Muscle layer of colon (tissue), 2 donors: Measurements from ENCODE around the gene PDE8B.

Experiments used
- H3K27ac ChIP-seq: one replicate; pipeline ENCODE4 v1.7.0; 2013; ENCODE audit warnings: low read depth, mild to moderate bottlenecking, low read length, moderate library complexity
- H3K27me3 ChIP-seq, 2 donors: one replicate each; pipeline ENCODE4 v1.7.0; 2013; ENCODE audit warnings: low read length in 2 of 2, mild to moderate bottlenecking in 2 of 2; ENCODE audit not compliant: insufficient read depth in 2 of 2, control insufficient read depth in 1 of 2
- H3K36me3 ChIP-seq: one replicate; pipeline ENCODE4 v1.7.0; 2013; ENCODE audit warnings: mild to moderate bottlenecking, low read length; ENCODE audit not compliant: insufficient read depth
- H3K4me1 ChIP-seq: one replicate; pipeline ENCODE4 v1.7.0; 2013; ENCODE audit warnings: mild to moderate bottlenecking, low read length; ENCODE audit not compliant: insufficient read depth
- H3K4me3 ChIP-seq, 2 donors: one replicate each; pipeline ENCODE4 v1.7.0; 2013; ENCODE audit warnings: low read length in 2 of 2, low read depth in 1 of 2, mild to moderate bottlenecking in 1 of 2, moderate library complexity in 1 of 2
- H3K9ac ChIP-seq: one replicate; pipeline ENCODE4 v1.7.0; 2013; ENCODE audit warnings: low read length
- H3K9me3 ChIP-seq: one replicate; pipeline ENCODE4 v1.7.0; 2013; ENCODE audit warnings: mild to moderate bottlenecking, low read length
- donor health status: abdominal sarcoma.
- donor health status: Adenocarcinoma of cecum.

PDE8B gene

DNA sequence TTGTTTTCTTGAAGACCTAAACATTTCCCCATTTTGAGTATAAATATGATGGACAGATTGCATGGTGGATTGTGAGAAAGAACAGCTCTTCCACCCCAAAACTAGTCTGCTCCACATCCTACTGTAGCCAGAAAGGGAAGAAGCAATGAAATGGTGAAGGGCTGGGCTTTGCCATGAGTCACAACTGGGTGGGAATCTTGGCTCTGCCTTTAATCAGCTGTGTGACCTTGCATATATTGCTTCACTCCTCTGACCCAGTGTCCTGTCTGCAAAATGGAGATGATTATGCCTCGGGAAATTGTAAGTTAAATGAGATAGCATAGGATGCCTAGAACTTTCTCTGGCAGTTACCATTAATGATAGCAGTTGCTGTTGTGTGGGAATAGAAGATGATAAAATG lies 101.9 kb downstream of the PDE8B start:
- H3K9me3 ChIP-seq, result no peaks in the 10 kb centered on the region
- no peak overlapping the region for H3K27ac ChIP-seq
- H3K27me3 ChIP-seq, result no peaks in the 10 kb centered on the region
- no peaks in the 10 kb centered on the region for H3K36me3 ChIP-seq
- H3K9ac ChIP-seq, result no peak overlapping the region
- no peak overlapping the region for H3K4me3 ChIP-seq
- peaks cover 10% of the 10 kb centered on the region for H3K4me1 ChIP-seq

DNA sequence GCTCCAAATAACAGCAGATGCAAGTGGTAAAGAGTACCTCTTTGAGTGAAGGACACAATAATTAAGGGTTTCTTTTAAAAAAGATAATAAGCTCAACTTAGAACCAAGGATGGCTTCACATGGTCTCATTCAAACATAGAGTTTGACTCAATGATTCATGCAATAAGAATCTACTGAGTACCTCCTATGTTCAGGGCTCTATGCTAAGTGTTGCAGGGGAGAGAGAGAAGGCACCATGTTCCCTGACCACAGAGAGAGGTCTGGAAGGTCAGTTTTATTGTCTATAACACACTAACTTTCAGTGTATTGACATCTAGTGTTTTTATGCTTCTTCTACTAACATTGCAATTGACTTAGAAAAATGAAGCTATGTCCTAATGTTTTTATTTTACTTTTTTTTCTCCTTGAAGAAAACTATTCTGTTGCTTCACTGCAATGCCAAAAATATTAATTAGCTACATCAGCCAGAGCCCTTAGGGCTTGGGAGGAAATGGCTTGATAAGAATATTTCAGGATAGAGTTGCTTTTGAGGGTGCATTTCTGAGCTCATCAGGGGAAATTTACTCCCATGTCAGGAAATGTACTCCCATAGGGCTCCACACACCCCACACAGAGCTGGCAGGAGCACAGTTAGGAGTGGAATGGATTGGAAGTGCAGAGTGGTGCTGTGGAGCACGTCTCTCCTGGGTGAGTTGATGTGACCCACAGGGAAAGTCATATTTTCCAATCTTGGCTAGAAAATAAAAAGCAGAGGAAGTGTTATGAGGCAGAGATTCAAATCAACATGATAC lies 106.6 kb downstream of the PDE8B start:
- H3K9ac ChIP-seq, result no peak overlapping the region
- no peak overlapping the region for H3K4me3 ChIP-seq
- H3K36me3 ChIP-seq, result no peaks in the 10 kb centered on the region
- no peaks in the 10 kb centered on the region for H3K27me3 ChIP-seq
- no peak overlapping the region for H3K27ac ChIP-seq
- no peaks in the 10 kb centered on the region for H3K4me1 ChIP-seq
- H3K9me3 ChIP-seq, result no peaks in the 10 kb centered on the region

DNA sequence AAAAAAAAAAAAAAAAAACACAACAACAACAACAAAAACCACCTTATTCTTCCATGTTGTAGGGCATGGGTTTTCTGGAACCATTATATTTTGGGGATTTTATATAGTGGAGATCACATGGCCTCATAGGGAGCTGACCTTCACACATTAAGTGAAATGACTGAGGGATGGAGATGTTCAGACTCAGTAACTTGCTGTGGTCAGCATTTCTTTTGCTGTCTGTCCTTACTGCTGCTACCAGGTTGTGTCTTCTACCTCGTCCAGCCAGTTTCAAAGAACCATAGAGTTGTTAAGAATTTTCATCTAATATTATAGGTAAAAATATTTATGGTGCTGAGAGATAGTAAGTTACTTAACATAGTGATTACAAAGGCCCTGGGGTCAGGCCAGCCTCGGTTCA lies 107.6 kb downstream of the PDE8B start:
- Histone ChIP-seq H3K27me3 (no peaks in the 10 kb centered on the region), H3K36me3 (no peaks in the 10 kb centered on the region), H3K9ac (no peak overlapping the region), H3K9me3 (no peaks in the 10 kb centered on the region), H3K4me1 (no peaks in the 10 kb centered on the region), H3K27ac (no peak overlapping the region), H3K4me3 (no peak overlapping the region)

DNA sequence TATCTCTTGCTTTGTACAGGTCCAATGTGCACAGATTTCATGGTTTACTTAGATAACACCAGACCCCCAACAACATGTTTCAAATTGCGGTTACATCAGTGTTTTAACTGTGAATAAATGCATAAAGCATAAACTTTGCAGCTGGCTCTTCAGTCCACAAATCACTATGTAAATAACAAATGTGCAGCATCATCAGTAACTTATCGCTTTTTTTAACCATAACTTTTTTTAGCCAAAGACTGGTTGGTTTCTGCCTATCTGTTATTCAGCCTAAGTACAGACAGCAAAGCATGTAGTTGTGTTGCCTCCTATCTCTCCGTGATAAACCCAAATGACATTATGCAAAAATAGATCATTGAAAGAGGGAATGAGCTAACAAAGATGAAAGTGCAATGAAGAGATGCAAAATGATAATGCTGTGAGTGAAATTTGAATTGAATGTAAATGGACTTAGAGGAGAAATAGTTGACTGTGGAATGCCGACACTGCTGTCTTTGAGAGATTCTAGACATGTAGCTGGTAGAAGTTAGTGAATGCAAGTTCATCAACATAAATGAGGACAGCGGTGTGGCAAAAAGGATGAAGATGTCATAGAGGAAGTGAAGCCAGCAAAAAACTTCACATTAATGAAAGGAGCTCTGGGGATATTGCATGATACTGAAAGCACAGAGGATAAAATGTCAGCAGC lies 108.8 kb downstream of the PDE8B start:
- no peaks in the 10 kb centered on the region for H3K27me3 ChIP-seq
- H3K9me3 ChIP-seq, result no peaks in the 10 kb centered on the region
- no peak overlapping the region for H3K27ac ChIP-seq
- no peaks in the 10 kb centered on the region for H3K4me1 ChIP-seq
- H3K9ac ChIP-seq, result no peak overlapping the region
- no peak overlapping the region for H3K4me3 ChIP-seq
- H3K36me3 ChIP-seq, result no peaks in the 10 kb centered on the region

DNA sequence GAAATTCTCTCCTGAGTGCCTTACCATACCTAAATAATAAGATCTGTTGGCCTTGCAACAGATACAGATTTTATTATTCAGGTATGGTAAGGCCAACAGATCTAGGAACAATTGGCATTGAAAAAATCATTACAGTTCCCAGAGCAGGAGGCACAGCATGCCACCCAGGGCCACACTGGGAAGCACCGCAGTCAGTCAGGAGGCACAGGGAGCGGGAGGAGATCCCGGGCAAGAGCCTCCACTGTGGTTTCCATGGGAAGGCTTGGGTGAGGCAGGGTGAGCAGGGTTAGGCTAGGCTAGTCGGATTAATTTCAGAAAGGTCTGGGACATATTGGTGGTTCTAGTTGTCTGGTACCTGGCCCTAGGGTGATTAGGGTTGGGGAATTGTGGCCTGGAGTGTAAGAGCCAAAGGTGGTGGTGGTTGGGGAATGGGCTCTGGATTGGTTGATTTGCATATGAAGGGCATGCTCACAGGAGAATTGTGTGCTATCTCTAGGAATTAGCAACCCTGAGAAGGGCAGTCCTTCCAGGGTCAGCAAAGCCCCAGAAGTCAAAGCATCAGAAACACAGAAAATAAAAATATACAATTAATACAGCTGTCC lies 111.4 kb downstream of the PDE8B start:
- Histone ChIP-seq H3K36me3 (no peaks in the 10 kb centered on the region), H3K9ac (no peak overlapping the region), H3K27ac (no peak overlapping the region)

DNA sequence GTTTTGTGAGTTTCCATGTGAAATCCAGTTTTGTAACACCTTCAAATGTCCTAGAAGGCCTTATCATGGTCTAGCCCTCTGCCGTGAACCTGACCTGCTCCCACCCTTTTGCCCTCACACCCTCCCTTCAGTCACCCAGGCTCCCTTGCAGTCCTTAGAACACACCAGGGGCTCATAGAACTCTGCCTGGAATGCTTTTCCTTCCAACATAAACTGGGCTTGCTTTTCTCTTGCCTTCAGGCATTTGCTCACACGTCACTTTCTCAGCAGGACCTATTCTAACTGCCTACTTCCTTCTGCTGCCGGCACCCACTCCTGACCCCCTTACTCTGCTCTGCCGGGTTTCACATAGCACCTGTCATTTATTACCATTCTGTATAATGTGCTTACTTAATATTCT lies 111.9 kb downstream of the PDE8B start:
- Histone ChIP-seq H3K9me3 (no peaks in the 10 kb centered on the region), H3K9ac (no peak overlapping the region), H3K4me1 (peaks cover 12% of the 10 kb centered on the region), H3K27me3 (no peaks in the 10 kb centered on the region), H3K4me3 (no peak overlapping the region), H3K36me3 (no peaks in the 10 kb centered on the region), H3K27ac (no peak overlapping the region)

More for the DNA sequence above, 111.4 kb downstream of the PDE8B start:
- H3K9me3 ChIP-seq, result no peaks in the 10 kb centered on the region
- no peaks in the 10 kb centered on the region for H3K27me3 ChIP-seq
- peaks cover 7% of the 10 kb centered on the region for H3K4me1 ChIP-seq
- no peak overlapping the region for H3K4me3 ChIP-seq

DNA sequence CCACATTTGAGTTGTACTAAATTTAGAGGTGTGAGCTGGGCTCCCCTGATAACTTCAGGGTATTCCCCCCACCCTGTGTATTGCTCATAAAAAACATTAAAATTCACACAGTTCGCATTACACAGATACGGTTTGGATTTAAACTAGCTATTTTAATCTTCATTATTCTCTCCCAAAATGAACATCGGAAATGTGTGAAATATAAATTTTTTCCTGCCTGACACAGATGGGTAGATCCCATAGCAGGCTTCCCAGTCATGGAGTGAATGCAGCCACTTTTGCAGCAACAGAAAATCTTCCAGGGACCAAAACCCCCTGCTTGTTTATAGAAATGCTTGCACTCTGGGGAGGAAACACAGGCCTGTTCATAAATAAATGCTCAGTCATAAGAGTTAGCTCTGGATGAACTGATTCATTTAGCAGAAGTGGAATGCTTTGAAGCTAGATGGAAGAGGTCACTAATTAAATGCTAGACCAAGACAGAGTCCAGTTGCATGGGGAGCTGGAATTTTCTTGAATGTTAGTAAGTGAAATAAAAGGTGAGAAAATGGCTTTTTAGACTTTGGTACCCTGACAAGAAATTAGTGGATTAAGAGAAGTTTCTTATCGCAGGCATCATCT lies 115.6 kb downstream of the PDE8B start:
- peaks cover 24% of the 10 kb centered on the region for H3K4me1 ChIP-seq
- H3K36me3 ChIP-seq, result no peaks in the 10 kb centered on the region
- H3K4me3 ChIP-seq, result no peak overlapping the region
- H3K27me3 ChIP-seq, result no peaks in the 10 kb centered on the region
- no peak overlapping the region for H3K9ac ChIP-seq
- no peak overlapping the region for H3K27ac ChIP-seq
- no peaks in the 10 kb centered on the region for H3K9me3 ChIP-seq

DNA sequence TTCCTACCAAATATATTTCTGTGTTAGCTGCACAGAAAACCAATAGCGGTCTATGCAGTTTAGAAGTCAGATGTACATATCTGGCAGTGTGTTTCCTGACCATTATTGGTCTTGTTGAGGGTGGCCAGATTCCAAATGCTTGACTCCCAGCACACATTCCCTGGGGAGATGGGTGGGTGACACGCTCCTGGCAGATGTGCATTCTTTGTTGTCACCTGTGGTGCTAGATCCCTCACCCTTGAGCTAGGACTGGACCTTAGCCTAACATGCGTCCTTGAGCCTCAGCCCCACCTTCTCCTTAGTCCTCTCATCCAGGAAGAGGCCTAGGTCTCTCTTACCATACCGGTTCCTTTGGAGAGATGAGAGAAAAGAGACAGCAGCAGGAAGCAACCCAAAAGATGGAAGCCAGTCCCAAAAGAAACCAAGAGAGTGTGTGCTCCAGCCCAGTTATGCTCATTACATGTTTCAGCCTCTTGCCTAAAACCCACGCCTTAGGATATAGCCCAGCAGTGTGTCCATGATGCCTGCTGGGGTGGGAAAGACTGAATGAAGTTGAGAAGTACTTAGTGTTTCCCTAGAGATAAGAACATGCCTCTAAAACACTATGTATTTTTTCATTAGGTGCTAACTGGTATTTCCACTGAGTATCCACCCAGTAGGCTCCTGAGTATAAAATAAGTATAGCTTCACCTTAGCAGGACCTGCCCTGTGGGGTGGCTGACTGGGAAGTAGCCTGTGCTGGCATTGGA lies 116.7 kb downstream of the PDE8B start:
- H3K4me3 ChIP-seq, result no peak overlapping the region
- H3K9ac ChIP-seq, result no peak overlapping the region
- H3K9me3 ChIP-seq, result no peaks in the 10 kb centered on the region
- no peaks in the 10 kb centered on the region for H3K36me3 ChIP-seq
- peaks cover 24% of the 10 kb centered on the region for H3K4me1 ChIP-seq
- no peaks in the 10 kb centered on the region for H3K27me3 ChIP-seq
- no peak overlapping the region for H3K27ac ChIP-seq

DNA sequence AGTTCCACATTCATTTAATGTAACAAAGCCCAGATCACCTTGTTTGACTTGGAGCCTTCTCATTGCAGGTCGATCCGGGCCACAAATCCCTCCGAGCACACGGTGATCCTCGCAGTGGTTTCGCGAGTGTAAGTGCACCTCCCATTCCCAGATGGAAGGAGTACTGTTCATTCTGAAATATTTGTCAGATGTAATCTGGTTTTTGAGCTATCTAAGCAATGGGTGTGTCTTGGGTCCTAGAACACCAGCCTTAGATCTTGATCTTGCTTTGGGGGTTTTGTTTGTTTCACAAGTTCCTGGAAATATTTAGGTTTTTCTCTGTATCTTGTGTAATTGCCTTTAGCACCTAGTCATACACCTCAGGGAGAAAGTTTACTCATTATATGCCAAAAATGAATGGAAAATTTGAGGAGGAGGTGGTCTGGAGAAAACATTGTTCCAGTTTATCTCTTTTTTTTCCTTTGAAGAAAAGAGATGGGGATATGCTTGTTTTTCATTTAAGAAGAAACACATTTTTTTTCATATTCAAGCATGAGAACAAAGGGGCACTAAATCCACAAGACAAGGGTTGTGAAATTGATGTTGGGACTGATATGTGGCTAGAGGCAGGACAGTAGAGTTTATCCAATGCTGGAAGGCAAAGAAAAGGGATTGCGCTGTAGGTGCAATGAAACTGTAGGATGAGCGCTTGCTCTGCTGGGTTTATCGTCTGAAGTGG lies 118.6 kb downstream of the PDE8B start:
- Histone ChIP-seq H3K9me3 (no peaks in the 10 kb centered on the region), H3K4me3 (no peak overlapping the region), H3K9ac (no peak overlapping the region), H3K4me1 (peaks cover 33% of the 10 kb centered on the region), H3K27ac (no peak overlapping the region), H3K27me3 (no peaks in the 10 kb centered on the region), H3K36me3 (no peaks in the 10 kb centered on the region)

DNA sequence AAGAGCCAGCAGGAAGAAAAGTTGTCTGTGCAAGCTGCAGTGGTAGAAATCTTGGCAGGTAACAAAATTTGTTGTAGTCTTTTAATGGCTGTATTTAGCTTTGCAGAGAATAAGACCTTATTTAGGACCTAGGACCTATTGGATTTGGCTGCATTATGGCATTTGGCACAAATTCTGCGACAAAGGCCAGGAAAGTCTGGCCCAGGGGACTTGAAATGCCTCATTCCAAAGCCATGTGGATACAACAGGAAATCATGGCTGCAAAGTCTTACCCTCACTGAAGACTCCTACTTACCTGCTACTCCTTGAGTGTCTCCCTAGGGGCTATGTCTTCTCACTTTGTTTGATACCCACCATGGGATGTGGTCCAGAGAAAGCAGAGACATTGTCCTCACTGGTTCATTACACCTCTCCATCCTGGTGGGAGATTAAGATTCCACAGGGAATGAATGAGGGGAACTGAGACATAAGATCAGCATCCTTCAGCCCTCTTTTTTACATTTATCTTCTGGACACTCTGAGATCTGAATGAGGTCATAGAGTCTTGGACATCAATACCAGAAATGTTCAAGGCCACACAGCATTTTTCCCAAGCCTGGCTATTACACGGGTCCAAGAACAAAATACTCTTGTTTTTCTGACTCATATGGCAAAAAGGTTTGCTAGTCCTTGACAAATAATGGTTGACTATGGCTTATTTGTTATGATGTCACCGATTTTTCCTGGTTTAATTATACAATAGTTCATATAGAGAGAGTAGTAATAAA lies 119.4 kb downstream of the PDE8B start:
- no peaks in the 10 kb centered on the region for H3K27me3 ChIP-seq
- peaks cover 40% of the 10 kb centered on the region for H3K4me1 ChIP-seq
- no peak overlapping the region for H3K27ac ChIP-seq
- H3K36me3 ChIP-seq, result no peaks in the 10 kb centered on the region
- H3K9ac ChIP-seq, result no peak overlapping the region
- no peaks in the 10 kb centered on the region for H3K9me3 ChIP-seq
- H3K4me3 ChIP-seq, result no peak overlapping the region
